Ovary (tissue), 9 donors: ENCODE measurements around the gene FLYWCH1. TPM values are rescaled to one million over a fixed set of nuclear protein-coding genes. Genes with fewer than 3 reads are reported as not detected.

ENCODE experiments used
- DNase-seq, 5 donors: peaks; one replicate each; pipeline ENCODE4 v3.0.0-alpha.2; 2019 to 2020
- H3K27ac ChIP-seq, 2 donors: fragments of 200-600 bp; one replicate each; pipeline versions ENCODE4 v1.5.1 to v1.8.0; 2019 to 2022
- H3K27me3 ChIP-seq: fragments of 200-600 bp; one replicate; pipeline ENCODE4 v1.8.0; 2022
- H3K36me3 ChIP-seq: fragments of 200-600 bp; sonication (generic); one replicate; pipeline ENCODE4 v1.5.1; 2019
- H3K4me1 ChIP-seq: one replicate; pipeline ENCODE4 v1.8.1; 2013; ENCODE audit warnings: mild to moderate bottlenecking, moderate library complexity; ENCODE audit not compliant: insufficient read depth
- H3K4me3 ChIP-seq: fragments of 200-600 bp; sonication (generic); one replicate; pipeline ENCODE4 v1.5.1; 2017
- H3K9me3 ChIP-seq, 2 donors: fragments of 200-600 bp in 1 of 2; sonication (generic) in 1 of 2; one replicate each; pipeline versions ENCODE4 v1.5.1 to v1.8.1; 2013 to 2019; ENCODE audit warnings: mild to moderate bottlenecking in 1 of 2, moderate library complexity in 1 of 2
- CTCF ChIP-seq, 3 donors: fragments of 450-650 bp in 2 of 3; fragments of 200-600 bp in 1 of 3; IDR thresholded peaks; one replicate each; pipeline versions ENCODE4 v1.5.1 to v1.8.0; 2016 to 2022; ENCODE audit warnings: antibody characterized with exemption in 3 of 3, mild to moderate bottlenecking in 1 of 3
- EP300 ChIP-seq: sonication (generic); formaldehyde crosslinking; IDR thresholded peaks from one replicate; pipeline ENCODE4 v1.6.1; 2017; ENCODE audit warnings: antibody characterized with exemption
- POLR2A ChIP-seq: fragments of 450-650 bp; IDR thresholded peaks from one replicate; pipeline ENCODE4 v1.6.1; 2017; ENCODE audit warnings: antibody characterized with exemption, mild to moderate bottlenecking, moderate library complexity
- WGBS, 3 donors: extraction: QIAGEN DNeasy Blood & Tissue Kit in 1 of 3; methylation state at CpG; one replicate each; pipeline versions ENCODE4 v1.1.5 to v1.1.7; 2013 to 2017; 5-methylcytosine and 5-hydroxymethylcytosine counted together
- intact Hi-C, 4 donors: fragments of 100-400 bp; cut with DNase I; formaldehyde crosslinking; loops; one replicate each; pipeline versions ENCODE4 v1.11.0 to v1.15.1; 2022 to 2023
- polyA plus RNA-seq, 2 donors: library from polyadenylated mRNA; stranded (reverse); fragments of 200-250 nt in 1 of 2; fragments of 350-450 nt in 1 of 2; fragmentation: Illumina TruSeq in 1 of 2; extraction: RNeasy Lipid Tissue Mini Kit (QIAGEN cat#74804) in 1 of 2; gene quantifications; one replicate each; pipeline ENCODE4 v1.2.3, GENCODE V29; 2013 to 2014
- total RNA-seq, 7 donors: library from RNA; depleted of rRNA in 2 of 7; stranded (reverse); fragments of >200 nt in 2 of 7; fragmentation: NEBNext Ultra II Directional in 3 of 7; extraction: Animal tissue kit (Norgen Biotek cat#: 25700) in 3 of 7; gene quantifications; one replicate each; pipeline versions ENCODE4 v1.1.0 to v1.2.4, GENCODE V29; 2016 to 2023
- donor health status: DM: no; HTN: no; CAD: no; lungs with moderate emphysema.
- donor health status: DM: no; HTN: no; CAD: no.
- donor health status: Bipolar disorder and iron deficiency.
- donor health status: DM: yes; HTN: yes; CAD: no.
- donor health status: DM: no; HTN: no; CAD: no.
- donor health status: DM: yes; HTN: yes; CAD: no.

FLYWCH1 gene
- total and polyA plus RNA-seq, 9 donors: 2.2 to 66.9 (median 39.0) TPM

- WGBS, 3 donors: 92 to 94% (median 93%) methylated on average over 33 to 35 of the region's 35 CpGs
- Histone ChIP-seq H3K9me3 (no peaks in the 10 kb centered on the region), H3K4me1 (peaks cover 8% of the 10 kb centered on the region), H3K27ac (no peak overlapping the region), H3K4me3 (no peak overlapping the region), H3K36me3 (no peaks in the 10 kb centered on the region), H3K27me3 (peaks cover 6% of the 10 kb centered on the region)
- DNase-seq: no peak
- TF ChIP-seq CTCF (IDR thresholded peaks at IDR 0.05) (no peak), EP300 (no peak), POLR2A (no peak)
- intact Hi-C loops: no loop called here
These were observed 59.6 kb downstream of the FLYWCH1 start for GRCh38 chr16:2971134-2971984.

GRCh38 chr16:2971985-2972784, 60.5 kb downstream of the FLYWCH1 start:
- intact Hi-C loops: no loop called here
- Histone ChIP-seq H3K27me3 (peaks cover 6% of the 10 kb centered on the region), H3K4me3 (no peak overlapping the region), H3K27ac (no peak overlapping the region), H3K36me3 (no peaks in the 10 kb centered on the region), H3K9me3 (no peaks in the 10 kb centered on the region), H3K4me1 (peaks cover 8% of the 10 kb centered on the region)
- no peak for DNase-seq
- WGBS, 3 donors: 76 to 84% (median 77%) methylated on average over 15 of the region's 15 CpGs
- TF ChIP-seq CTCF (IDR thresholded peaks at IDR 0.05) (no peak), POLR2A (no peak), EP300 (no peak)

- Histone ChIP-seq H3K4me3 (no peak overlapping the region), H3K27me3 (peaks cover 6% of the 10 kb centered on the region), H3K4me1 (peaks cover 8% of the 10 kb centered on the region), H3K27ac (no peak overlapping the region), H3K36me3 (no peaks in the 10 kb centered on the region), H3K9me3 (no peaks in the 10 kb centered on the region)
- DNase-seq: no peak
- TF ChIP-seq CTCF (IDR thresholded peaks at IDR 0.05): no peak
- TF ChIP-seq EP300: no peak
- TF ChIP-seq POLR2A: no peak
- intact Hi-C loops: no loop called here
- WGBS, 3 donors: 87 to 89% (median 88%) methylated on average over 5 of the region's 5 CpGs
These were observed 61.4 kb downstream of the FLYWCH1 start for GRCh38 chr16:2973093-2973492.

- peaks cover 5% of the 10 kb centered on the region for H3K4me1 ChIP-seq
- H3K4me3 ChIP-seq: no peak overlapping the region
- TF ChIP-seq EP300: no peak
- no peak for TF ChIP-seq CTCF (IDR thresholded peaks at IDR 0.05)
- no peak for TF ChIP-seq POLR2A
- 82 to 85% (median 85%) methylated on average over 12 to 17 of the region's 17 CpGs for WGBS, 3 donors
- H3K27me3 ChIP-seq: peaks cover 6% of the 10 kb centered on the region
- H3K36me3 ChIP-seq: no peaks in the 10 kb centered on the region
- no peaks in the 10 kb centered on the region for H3K9me3 ChIP-seq
- intact Hi-C loops: no loop called here
- no peak overlapping the region for H3K27ac ChIP-seq
- DNase-seq: no peak
These were observed 62.0 kb downstream of the FLYWCH1 start for GRCh38 chr16:2973605-2974318.
